Heart left ventricle (tissue), 16 donors: Measurements from ENCODE around the gene SORBS2. TPM values are rescaled to one million over a fixed set of nuclear protein-coding genes. Genes with fewer than 3 reads are reported as not detected.

Source experiments
- ATAC-seq, 4 donors: fragments of 200-7000 bp; cut with Tn5 transposase; one replicate each; pipeline ENCODE4 v1.9.1; 2020 to 2022; ENCODE audit warnings: moderate library complexity in 4 of 4, mild to moderate bottlenecking in 3 of 4, moderate number of reproducible peaks in 1 of 4
- DNase-seq, 5 donors: peaks; one replicate each; pipeline ENCODE4 v3.0.0-alpha.2; 2020
- H3K27ac ChIP-seq, 12 donors: fragments of 200-600 bp; sonication (generic) in 4 of 12; one replicate each; pipeline versions ENCODE4 v1.5.0 to v1.8.0; 2016 to 2022; ENCODE audit warnings: mild to moderate bottlenecking in 2 of 12
- H3K27me3 ChIP-seq, 9 donors: fragments of 200-600 bp; sonication (generic) in 2 of 9; one replicate each; pipeline versions ENCODE4 v1.5.1 to v1.8.0; 2016 to 2022; ENCODE audit warnings: mild to moderate bottlenecking in 3 of 9
- H3K36me3 ChIP-seq, 9 donors: fragments of 200-600 bp; sonication (generic) in 2 of 9; one replicate each; pipeline versions ENCODE4 v1.5.0 to v1.8.0; 2018 to 2022; ENCODE audit warnings: mild to moderate bottlenecking in 2 of 9
- H3K4me1 ChIP-seq, 12 donors: fragments of 200-600 bp; sonication (generic) in 4 of 12; one replicate each; pipeline versions ENCODE4 v1.5.0 to v1.8.0; 2016 to 2022; ENCODE audit warnings: mild to moderate bottlenecking in 3 of 12
- H3K4me3 ChIP-seq, 12 donors: fragments of 200-600 bp; sonication (generic) in 4 of 12; one replicate each; pipeline versions ENCODE4 v1.5.0 to v1.8.0; 2017 to 2022; ENCODE audit warnings: mild to moderate bottlenecking in 9 of 12, moderate library complexity in 4 of 12
- H3K9me3 ChIP-seq, 12 donors: fragments of 200-600 bp; sonication (generic) in 4 of 12; one replicate each; pipeline versions ENCODE4 v1.5.0 to v1.8.0; 2016 to 2022; ENCODE audit warnings: mild to moderate bottlenecking in 1 of 12
- POLR2A ChIP-seq, 2 donors: fragments of 450-650 bp; IDR thresholded peaks; one replicate each; pipeline ENCODE4 v1.6.1; 2017; ENCODE audit warnings: antibody characterized with exemption in 2 of 2, mild to moderate bottlenecking in 2 of 2, moderate library complexity in 2 of 2
- WGBS, 4 donors: extraction: QIAGEN DNeasy Blood & Tissue Kit in 2 of 4; methylation state at CpG; one replicate each; pipeline versions ENCODE4 v1.1.5 to v1.1.7; 2013 to 2018; 5-methylcytosine and 5-hydroxymethylcytosine counted together
- intact Hi-C, 10 donors: fragments of 100-400 bp; cut with DNase I; formaldehyde crosslinking; loops; one replicate each; pipeline versions ENCODE4 v1.11.1 to v1.14.2; 2022
- polyA plus RNA-seq, 2 donors: library from polyadenylated mRNA; stranded (reverse); fragments of 200-250 nt; gene quantifications; one replicate each; pipeline ENCODE4 v1.2.3, GENCODE V29; 2013
- total RNA-seq, 9 donors: library from RNA; depleted of rRNA in 2 of 9; stranded (reverse); fragments of >200 nt in 2 of 9; fragmentation: NEBNext Ultra II Directional in 3 of 9; extraction: Animal tissue kit (Norgen Biotek cat#: 25700) in 3 of 9; gene quantifications; one replicate each; pipeline versions ENCODE4 v1.1.0 to v1.2.4, GENCODE V29; 2016 to 2023
- TF ChIP-seq, protein P1 (sequence below), 12 donors: fragments of 200-600 bp; sonication (generic) in 4 of 12; IDR thresholded peaks; one replicate each; pipeline versions ENCODE4 v1.5.0 to v1.8.0; 2018 to 2022; ENCODE audit warnings: antibody characterized with exemption in 12 of 12, mild to moderate bottlenecking in 5 of 12
- donor health status: ischemic (EF 13 %, LVEDD 7.1; RV severe dilation, severe dysfunction).
- donor health status: healthy with polysubstance abuse.
- donor health status: DM: no; HTN: yes; CAD: no.
- donor health status: DM: no; HTN: no; CAD: no.
- donor health status: ischemic (EF 25% LVEDD 6.9; RV normal size, moderate dysfunction).
- donor health status: ischemic (EF 25% LVEDD 5.7; RV mildly dilated, moderate dysfunction).
- donor health status: healthy.
- donor health status: DM: yes; HTN: yes; CAD: no.
- donor health status: ischemic (EF 35%, LVEDD 5.7; RV mildly dilated, moderate dysfunction).
- donor health status: nonischemic (EF 11% LVEDD 7.7; RV severe dilation, severe dysfunction).
- donor health status: DM: yes; HTN: yes; CAD: no.
- donor health status: PGD.
- donor health status: ischemic (EF 29% LVEDD 5.4; RV normal size, mild dysfunction).
- donor health status: nonischemic (EF 23%, LVEDD 6.1; RV moderate dilation, normal function).

The SORBS2 gene
- total and polyA plus RNA-seq, 11 donors = 254 to 2,158 (median 1,369) TPM

DNA sequence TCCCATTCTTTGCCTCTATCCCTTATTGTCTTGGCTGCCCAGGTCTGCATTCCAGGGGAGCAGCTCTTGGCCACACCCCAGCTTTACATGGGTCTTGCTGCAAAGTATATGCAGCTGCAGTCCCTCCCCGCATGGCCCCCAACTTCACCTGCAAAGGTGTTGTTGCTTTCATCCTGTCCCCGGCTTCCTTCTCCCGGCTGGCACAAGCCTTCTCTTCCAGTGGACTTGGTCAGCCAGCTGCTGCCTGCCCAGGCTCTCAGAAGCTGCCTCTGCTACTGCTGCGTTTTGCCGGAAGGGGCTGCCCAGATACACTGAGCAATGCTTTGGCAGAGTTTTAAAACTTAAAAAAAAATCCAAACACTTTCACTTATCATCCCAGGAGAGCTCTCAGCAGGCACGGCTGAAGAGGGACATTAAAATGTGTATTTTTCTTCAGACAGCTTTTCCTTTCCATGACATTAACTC, 155.5 kb downstream of the SORBS2 start:
- Histone ChIP-seq H3K4me3 (peak overlapping the region in 10 of 12 donors; percentile 14 to 58 (median 41)), H3K36me3 (peaks cover 0 to 82% (median 36%) of the 10 kb centered on the region in 9 donors), H3K27ac (peak overlapping the region; percentile 30 to 87 (median 66)), H3K27me3 (no peaks in the 10 kb centered on the region), H3K9me3 (no peaks in the 10 kb centered on the region), H3K4me1 (peaks cover 0 to 60% (median 14%) of the 10 kb centered on the region in 12 donors)
- peak in 4 of 5 donors; percentile 42 to 71 (median 55) for DNase-seq
- intact Hi-C loops = loop anchor here in 4 of 10 donors (5.0 to 10.0 kb wide), 3 partner anchors 118 to 196 kb away; no protein-coding TSS in a partner anchor
- WGBS, 4 donors = 22 to 44% (median 26%) methylated on average over 6 of the region's 6 CpGs
- no peak for TF ChIP-seq POLR2A (IDR thresholded peaks at IDR 0.05)
- TF ChIP-seq, protein P1, sequence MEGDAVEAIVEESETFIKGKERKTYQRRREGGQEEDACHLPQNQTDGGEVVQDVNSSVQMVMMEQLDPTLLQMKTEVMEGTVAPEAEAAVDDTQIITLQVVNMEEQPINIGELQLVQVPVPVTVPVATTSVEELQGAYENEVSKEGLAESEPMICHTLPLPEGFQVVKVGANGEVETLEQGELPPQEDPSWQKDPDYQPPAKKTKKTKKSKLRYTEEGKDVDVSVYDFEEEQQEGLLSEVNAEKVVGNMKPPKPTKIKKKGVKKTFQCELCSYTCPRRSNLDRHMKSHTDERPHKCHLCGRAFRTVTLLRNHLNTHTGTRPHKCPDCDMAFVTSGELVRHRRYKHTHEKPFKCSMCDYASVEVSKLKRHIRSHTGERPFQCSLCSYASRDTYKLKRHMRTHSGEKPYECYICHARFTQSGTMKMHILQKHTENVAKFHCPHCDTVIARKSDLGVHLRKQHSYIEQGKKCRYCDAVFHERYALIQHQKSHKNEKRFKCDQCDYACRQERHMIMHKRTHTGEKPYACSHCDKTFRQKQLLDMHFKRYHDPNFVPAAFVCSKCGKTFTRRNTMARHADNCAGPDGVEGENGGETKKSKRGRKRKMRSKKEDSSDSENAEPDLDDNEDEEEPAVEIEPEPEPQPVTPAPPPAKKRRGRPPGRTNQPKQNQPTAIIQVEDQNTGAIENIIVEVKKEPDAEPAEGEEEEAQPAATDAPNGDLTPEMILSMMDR (IDR thresholded peaks at IDR 0.05) = peak in 10 of 12 donors; percentile 10 to 58 (median 34)
- ATAC-seq = peak; percentile 39 to 78 (median 53)

DNA sequence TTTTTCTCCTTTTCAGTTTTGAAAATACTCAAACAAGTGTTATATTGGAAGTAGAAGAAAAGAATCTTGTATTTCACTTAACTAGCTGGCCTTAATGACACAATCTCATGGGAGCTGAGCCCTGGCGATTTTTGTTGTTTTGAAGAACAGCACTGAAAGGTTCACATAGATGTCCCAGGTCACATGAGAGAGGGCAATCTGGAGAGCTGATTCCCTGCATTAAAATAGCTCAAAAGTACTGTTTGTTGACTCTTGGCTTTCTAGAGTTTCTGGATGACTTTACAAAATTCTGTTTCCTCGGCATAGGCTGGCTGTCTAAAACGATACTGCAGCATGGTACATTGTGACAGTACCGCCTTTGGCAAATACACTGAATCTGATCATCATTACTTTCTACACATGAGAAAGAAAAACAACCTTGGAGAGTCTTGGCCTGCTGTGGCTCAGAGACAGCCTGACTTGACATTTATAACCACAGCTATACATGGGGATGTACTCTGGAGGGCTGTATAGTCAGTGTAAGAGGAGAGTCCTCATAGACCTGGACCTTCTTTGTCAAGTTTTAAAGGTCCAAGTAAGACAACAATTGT, 156.9 kb downstream of the SORBS2 start:
- peaks cover 0 to 63% (median 13%) of the 10 kb centered on the region in 12 donors for H3K4me1 ChIP-seq
- intact Hi-C loops = loop anchor here in 4 of 10 donors (5.0 to 10.0 kb wide), 3 partner anchors 120 to 197 kb away; no protein-coding TSS in a partner anchor
- peaks cover 0 to 78% (median 38%) of the 10 kb centered on the region in 9 donors for H3K36me3 ChIP-seq

DNA sequence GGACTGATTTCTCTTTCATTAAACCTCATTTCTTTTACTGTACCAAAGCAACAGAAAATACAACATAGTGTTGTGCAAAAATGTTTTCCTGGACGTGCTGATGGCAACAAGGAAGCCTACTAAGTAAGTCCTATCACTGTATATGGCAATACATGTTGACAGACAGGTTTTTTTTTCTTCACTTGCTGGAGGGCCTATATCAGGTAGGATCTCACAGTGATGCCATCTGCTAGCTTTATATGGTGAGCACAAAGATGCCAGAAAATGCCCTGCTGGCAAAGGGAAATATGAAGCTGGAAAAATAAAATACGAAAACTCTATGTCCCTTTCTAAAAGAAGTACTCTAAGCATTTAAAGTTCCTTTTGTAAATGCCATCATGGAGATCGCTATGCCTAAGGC, 157.7 kb downstream of the SORBS2 start:
- peak overlapping the region; percentile 30 to 87 (median 64) for H3K27ac ChIP-seq
- peaks cover 0 to 76% (median 35%) of the 10 kb centered on the region in 9 donors for H3K36me3 ChIP-seq
- H3K4me1 ChIP-seq = peaks cover 0 to 70% (median 13%) of the 10 kb centered on the region in 12 donors
- no peak for ATAC-seq
- DNase-seq = no peak
- TF ChIP-seq POLR2A (IDR thresholded peaks at IDR 0.05) = no peak
- TF ChIP-seq, protein P1 (IDR thresholded peaks at IDR 0.05) = no peak
- peak overlapping the region in 7 of 12 donors; percentile 15 to 58 (median 47) for H3K4me3 ChIP-seq
- intact Hi-C loops = loop anchor here in 4 of 10 donors (10.0 kb wide), 2 partner anchors 120 to 140 kb away; no protein-coding TSS in a partner anchor
- no peaks in the 10 kb centered on the region for H3K27me3 ChIP-seq
- no peaks in the 10 kb centered on the region for H3K9me3 ChIP-seq
- WGBS, 4 donors = 55 to 66% (median 64%) methylated on average over 3 of the region's 3 CpGs

More for the DNA sequence above, 156.9 kb downstream of the SORBS2 start:
- peak overlapping the region in 10 of 12 donors; percentile 2 to 58 (median 41) for H3K4me3 ChIP-seq
- 43 to 56% (median 46%) methylated on average over 4 of the region's 4 CpGs for WGBS, 4 donors
- DNase-seq = no peak
- H3K27ac ChIP-seq = peak overlapping the region; percentile 30 to 87 (median 64)
- TF ChIP-seq POLR2A (IDR thresholded peaks at IDR 0.05) = no peak
- TF ChIP-seq, protein P1 (IDR thresholded peaks at IDR 0.05) = no peak
- no peaks in the 10 kb centered on the region for H3K9me3 ChIP-seq
- H3K27me3 ChIP-seq = no peaks in the 10 kb centered on the region
- ATAC-seq = peak in 3 of 4 donors; percentile 12 to 27 (median 24)

DNA sequence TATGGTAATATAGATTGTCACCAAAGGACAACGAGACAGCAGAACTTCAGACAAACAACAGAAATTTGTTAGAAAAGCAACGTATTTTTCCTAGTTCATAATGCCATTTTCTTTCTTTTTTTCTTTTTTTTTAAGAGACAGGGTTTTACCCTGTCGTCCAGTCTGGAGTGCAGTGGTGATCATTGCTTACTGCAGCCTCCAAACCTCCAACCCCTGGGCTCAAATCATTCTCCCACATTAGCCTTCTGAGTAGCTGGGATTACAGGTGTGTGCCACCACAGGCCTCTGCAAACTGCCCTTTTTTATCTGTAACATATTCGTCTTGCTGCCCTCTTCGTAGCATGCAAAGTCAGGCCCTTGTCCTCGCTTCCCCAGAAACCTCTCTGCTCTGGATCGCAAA, 160.1 kb downstream of the SORBS2 start:
- H3K27ac ChIP-seq = peak overlapping the region in 10 of 12 donors; percentile 2 to 86 (median 26)
- peaks cover 0 to 80% (median 18%) of the 10 kb centered on the region in 12 donors for H3K4me1 ChIP-seq
- H3K27me3 ChIP-seq = no peaks in the 10 kb centered on the region
- WGBS, 4 donors = 60 to 76% (median 69%) methylated on average over 7 of the region's 7 CpGs
- no peaks in the 10 kb centered on the region for H3K9me3 ChIP-seq
- DNase-seq (no peak), ATAC-seq (no peak)
- H3K4me3 ChIP-seq = no peak overlapping the region
- no peak for TF ChIP-seq POLR2A (IDR thresholded peaks at IDR 0.05)
- TF ChIP-seq, protein P1 (IDR thresholded peaks at IDR 0.05) = no peak
- intact Hi-C loops = loop anchor here in 4 of 10 donors (10.0 kb wide), 2 partner anchors 123 to 143 kb away; no protein-coding TSS in a partner anchor
- peaks cover 0 to 76% (median 35%) of the 10 kb centered on the region in 9 donors for H3K36me3 ChIP-seq
